ENCODE results near the gene SERTAD1.
A peak's percentile ranks its signal among the peaks of the same experiment; 100 is the strongest.
"Not testable (repeated sequence)": the region's sequence is repeated elsewhere in the genome, so short reads cannot be mapped to it uniquely, and the experiment has no call there.

Gene SERTAD1, protein sequence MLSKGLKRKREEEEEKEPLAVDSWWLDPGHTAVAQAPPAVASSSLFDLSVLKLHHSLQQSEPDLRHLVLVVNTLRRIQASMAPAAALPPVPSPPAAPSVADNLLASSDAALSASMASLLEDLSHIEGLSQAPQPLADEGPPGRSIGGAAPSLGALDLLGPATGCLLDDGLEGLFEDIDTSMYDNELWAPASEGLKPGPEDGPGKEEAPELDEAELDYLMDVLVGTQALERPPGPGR

DNA sequence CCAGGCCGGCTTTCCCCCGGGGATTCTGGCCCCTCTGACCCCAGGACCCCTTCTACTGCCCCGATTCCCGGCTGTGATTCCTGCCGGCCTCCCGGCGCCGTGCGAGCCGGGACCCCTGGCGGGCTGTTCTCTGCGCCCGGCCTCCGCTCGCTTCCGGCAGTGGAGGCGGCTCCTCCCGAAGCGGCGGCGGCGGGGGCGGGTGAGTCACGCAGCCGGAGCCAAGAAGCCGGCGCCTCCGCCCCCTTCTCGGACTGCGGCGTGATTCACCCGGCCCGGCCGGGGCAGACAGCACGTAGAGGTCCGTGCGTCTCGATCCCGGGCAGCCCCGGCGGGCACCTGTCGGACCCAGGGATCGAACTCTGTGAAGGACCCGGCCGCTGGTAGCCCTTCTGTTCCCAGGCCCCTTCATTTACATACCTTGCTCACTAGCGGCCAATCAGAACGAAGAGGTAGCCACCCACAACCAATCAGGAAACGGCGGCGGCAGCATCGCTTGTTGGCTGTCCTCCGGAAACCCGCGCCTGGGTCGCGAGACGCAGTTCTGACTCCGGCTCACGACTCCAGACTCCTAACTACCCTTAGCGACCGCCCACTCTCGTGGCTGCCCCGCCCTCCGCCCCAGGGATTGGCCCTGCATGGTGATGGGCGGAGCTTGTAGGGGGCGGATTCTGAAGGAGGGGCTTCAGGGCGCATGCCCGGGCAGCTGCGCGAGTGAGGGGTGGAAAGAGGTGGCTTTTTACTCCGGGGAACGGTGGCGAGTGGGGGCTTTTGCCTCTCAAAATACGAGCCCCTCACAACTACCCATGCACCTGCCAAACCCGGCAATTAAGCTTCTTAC is at the start of gene SERTAD1:
Gene SERTAD1 (minus strand): TSS at position 543 of the 838 bp plus-strand sequence. CDS start 2,446 bp downstream, outside the sequence.
- peak; percentile 100 for TF ChIP-seq POLR2A (IDR thresholded peaks at IDR 0.05; ENCODE audit: low read depth, low read length)
- FAIRE-seq (peak; percentile 81), DNase-seq (ENCODE audit: insufficient read length, low spot score) (peak; percentile 98)

DNA sequence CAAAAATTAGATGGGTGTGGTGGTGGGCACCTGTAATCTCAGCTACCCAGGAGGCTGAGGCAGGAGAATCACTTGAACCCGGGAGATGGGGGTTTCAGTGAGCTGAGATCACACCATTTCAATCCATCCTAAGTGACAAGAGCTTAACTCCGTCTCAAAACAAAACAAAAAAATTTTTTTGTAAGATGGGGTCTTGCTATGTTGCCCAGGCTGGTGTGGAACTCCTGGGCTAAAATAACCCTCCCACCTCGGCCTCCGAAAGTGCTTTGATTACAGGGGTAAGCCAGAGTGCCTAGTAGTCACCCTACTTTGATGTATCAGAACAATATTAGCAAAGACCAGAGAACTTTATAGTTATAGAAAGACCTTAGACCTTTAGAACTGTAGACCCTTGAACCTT is 48.9 kb upstream of the SERTAD1 start:
- no peak for FAIRE-seq
- DNase-seq (ENCODE audit: insufficient read length, low spot score), result no peak
- no peak for TF ChIP-seq POLR2A (IDR thresholded peaks at IDR 0.05; ENCODE audit: low read depth, low read length)

DNA sequence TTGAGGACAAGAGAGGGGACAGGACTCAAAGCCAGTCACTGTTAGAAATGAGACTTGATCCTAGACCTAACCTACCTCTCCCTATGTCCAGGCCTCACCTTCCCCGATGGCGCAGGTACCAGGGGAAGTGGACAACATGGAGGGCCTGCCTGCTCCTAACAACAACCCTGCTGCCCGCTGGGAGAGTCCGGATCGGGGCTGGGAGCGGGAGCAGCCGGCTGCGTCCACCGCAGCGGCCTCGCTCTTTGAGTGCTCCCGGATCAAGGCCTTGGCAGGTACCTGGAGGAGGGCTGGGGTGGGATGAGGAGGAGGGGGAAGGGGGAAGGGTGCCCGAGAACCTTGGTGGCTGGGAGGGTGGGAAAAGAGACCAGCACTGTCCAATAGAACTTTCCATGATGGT is 46.7 kb upstream of the SERTAD1 start:
- TF ChIP-seq POLR2A (IDR thresholded peaks at IDR 0.05; ENCODE audit: low read depth, low read length), result no peak
- FAIRE-seq (no peak), DNase-seq (ENCODE audit: insufficient read length, low spot score) (no peak)

DNA sequence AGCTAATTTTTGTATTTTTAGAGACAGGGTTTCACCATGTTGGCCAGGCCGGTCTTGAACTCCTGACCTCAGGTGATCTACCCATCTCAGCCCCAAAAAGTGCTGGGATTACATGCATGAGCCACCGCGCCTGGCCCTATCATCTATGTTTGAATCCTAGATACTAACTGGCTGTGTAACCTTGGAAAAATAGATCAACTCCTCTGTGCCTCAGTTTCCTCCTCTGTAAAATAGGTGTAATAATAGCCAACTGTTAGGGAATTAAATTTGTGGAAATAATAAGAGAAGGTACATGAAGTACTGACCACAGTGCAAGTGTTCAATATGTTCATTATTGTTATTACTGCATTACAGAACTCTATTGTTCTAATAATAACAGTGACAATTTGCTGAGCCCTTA is 45.3 kb upstream of the SERTAD1 start:
- no peak for TF ChIP-seq POLR2A (IDR thresholded peaks at IDR 0.05; ENCODE audit: low read depth, low read length)
- no peak for FAIRE-seq
- no peak for DNase-seq (ENCODE audit: insufficient read length, low spot score)

DNA sequence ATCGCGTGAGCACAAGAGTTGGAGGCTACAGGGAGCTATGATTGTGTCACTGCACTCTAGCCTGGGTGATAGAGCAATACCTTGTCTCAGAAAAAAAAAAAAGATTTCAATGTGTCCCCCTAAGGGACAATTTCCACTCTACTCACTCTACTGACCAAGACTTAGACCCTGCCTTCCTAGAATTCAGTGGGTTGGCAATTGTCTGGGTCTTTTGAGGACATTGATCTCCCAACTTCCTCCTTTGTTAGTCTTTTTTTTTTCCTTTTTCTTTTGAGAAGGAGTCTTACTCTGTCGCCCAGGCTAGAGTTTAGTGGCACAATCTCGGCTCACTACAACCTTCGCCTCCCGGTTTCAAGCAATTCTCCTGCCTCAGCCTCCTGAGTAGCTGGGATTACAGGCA is 43.2 kb upstream of the SERTAD1 start:
- no peak for DNase-seq (ENCODE audit: insufficient read length, low spot score)

DNA sequence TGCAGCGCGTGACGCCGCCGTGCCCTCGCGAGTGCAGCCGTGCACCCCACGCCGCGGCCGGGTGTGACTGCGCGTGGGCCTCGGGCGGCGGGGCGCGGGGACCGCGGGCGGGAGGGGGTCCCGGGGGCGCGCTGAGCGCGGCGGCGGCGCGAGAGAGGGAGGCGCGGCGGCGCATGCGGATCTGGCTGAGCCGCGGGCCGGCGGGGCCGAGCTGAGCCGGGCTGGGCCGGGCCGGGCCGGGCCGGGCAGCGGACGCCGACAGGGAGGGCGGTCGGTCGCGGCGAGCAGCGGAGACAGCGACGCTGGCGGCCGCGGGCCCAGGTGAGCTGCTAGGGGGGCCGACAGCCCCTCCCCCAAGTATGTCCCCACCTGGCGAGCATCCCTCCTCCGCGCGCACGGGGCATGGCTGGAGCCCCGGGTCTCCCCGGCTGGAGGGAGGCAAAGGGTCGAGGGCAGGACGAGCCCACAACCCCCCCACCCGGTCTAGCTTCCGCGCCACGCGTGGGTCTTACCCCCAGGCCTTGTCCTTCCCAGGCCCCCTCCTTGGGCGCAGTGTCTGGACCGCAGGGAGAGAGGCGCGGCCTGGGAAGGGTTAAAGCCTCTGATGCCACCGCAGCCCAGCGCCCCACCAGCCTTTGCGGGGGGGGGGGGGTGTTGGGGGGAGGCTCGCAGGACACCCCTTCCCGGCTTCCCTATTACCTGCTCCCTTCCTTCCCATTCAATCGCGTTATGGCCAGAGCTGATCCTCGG is 41.4 kb upstream of the SERTAD1 start, which contains the start of gene SPTBN4:
Gene SPTBN4 (plus strand): TSS at position 17 of the 750 bp plus-strand sequence. CDS start 5,621 bp downstream, outside the sequence.
- FAIRE-seq, result no peak
- DNase-seq (ENCODE audit: insufficient read length, low spot score), result no peak

More for the DNA sequence above, 43.2 kb upstream of the SERTAD1 start:
- no peak for TF ChIP-seq POLR2A (IDR thresholded peaks at IDR 0.05; ENCODE audit: low read depth, low read length)
- FAIRE-seq, result no peak

DNA sequence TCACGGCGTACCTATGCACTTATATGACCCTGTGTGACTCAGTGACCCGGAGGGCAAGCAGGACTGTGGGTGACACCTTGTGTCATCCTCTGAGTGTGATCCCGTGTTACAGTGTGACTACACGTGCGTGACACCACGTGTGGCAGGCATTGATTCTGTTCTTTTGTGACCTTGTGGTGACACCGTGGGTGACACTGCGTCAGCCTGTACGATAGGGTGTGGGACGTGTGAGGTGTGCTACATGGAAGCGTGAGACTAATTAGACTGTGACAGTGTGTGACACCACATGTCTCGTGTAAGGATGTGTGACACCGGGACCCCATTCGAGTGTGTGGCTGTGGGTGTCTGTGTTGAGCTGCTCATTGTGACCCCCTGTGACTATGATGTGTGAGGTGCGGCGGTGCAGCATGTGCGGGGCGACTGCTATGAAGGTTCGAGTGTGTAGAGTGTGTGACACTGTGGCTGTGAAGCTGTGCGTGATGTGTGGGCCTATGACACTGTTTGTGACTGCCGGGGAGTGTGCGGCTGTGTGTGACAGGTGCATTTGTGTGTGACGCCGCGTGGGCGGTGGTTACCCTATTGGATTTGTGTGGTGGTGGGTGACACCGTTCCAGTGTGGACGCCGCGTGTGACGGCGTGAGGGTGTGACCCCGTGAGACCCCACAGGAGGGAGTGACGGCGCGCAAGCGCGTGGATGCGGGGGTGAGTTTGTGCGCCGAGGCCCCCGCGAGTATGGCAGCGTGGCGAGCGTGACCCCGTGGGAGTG is 40.6 kb upstream of the SERTAD1 start:
- no peak for FAIRE-seq
- DNase-seq (ENCODE audit: insufficient read length, low spot score), result no peak
- no peak for TF ChIP-seq POLR2A (IDR thresholded peaks at IDR 0.05; ENCODE audit: low read depth, low read length)

More for the DNA sequence above, 41.4 kb upstream of the SERTAD1 start, which contains the start of gene SPTBN4:
- TF ChIP-seq POLR2A (IDR thresholded peaks at IDR 0.05; ENCODE audit: low read depth, low read length), result no peak

DNA sequence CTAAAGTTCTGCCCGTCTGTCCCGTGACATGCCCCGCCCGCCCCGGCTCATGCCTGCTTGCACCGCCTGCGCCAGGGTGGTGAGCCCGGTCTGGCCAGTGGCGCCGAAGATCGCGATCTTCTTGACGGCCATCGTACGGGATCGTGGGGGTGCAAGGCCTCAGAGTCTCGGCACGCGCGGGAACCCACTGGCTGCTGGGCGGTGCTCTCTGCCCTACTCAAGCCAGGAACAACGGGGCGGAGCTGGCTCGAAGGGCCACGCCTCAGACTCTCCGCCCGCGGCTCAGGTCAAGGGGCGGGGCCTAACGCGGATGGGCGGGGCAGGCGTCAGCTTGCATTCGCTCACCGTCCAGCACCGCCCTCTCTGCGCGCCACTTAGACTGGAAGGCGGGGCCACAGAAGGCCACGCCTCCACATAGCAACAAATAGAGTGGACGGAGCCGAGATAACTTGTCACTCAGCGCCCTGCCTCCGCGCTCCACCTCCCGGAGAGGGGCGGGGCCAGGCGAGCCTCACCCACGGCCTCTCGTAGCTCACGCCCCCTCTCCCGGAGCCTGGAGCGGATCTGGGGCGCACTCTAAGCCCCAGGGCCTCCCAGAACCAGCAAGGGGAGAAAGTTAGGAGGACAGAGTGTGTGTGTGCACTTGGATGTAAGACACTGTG is 39.9 kb upstream of the SERTAD1 start, which contains the start of gene BLVRB:
Gene BLVRB (minus strand): TSS at position 189 of the 662 bp plus-strand sequence. CDS start 57 bp downstream, at position 132.
- FAIRE-seq, result peak; percentile 38
- peak; percentile 88 for TF ChIP-seq POLR2A (IDR thresholded peaks at IDR 0.05; ENCODE audit: low read depth, low read length)
- DNase-seq (ENCODE audit: insufficient read length, low spot score), result peak; percentile 99

DNA sequence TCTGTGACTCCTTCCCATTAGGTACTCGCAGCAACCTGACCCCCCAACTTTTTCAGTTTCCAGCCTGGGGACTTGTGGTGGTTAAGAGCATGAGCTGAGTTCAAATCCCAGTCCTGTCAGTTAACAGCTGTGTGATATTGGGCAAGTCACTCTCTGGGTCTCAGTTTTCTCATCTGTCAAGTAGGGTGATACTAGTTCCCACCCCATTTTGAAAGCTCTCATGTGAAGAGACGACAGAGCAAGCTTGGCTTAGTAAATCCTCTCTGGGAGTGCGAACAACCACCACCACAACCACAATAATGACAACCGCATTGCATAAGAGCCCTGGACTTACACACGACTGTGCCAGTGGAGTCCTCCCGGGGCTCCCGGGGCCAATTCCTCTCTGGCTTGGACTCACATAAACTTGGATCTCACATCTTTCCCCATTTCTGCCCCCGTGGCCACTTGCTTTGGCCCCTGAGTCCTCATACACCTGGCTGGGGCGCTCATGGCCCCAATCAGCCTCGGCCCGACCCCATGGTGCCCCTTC is 39.3 kb upstream of the SERTAD1 start:
- TF ChIP-seq POLR2A (IDR thresholded peaks at IDR 0.05; ENCODE audit: low read depth, low read length), result no peak
- FAIRE-seq, result no peak
- DNase-seq (ENCODE audit: insufficient read length, low spot score), result peak; percentile 61

DNA sequence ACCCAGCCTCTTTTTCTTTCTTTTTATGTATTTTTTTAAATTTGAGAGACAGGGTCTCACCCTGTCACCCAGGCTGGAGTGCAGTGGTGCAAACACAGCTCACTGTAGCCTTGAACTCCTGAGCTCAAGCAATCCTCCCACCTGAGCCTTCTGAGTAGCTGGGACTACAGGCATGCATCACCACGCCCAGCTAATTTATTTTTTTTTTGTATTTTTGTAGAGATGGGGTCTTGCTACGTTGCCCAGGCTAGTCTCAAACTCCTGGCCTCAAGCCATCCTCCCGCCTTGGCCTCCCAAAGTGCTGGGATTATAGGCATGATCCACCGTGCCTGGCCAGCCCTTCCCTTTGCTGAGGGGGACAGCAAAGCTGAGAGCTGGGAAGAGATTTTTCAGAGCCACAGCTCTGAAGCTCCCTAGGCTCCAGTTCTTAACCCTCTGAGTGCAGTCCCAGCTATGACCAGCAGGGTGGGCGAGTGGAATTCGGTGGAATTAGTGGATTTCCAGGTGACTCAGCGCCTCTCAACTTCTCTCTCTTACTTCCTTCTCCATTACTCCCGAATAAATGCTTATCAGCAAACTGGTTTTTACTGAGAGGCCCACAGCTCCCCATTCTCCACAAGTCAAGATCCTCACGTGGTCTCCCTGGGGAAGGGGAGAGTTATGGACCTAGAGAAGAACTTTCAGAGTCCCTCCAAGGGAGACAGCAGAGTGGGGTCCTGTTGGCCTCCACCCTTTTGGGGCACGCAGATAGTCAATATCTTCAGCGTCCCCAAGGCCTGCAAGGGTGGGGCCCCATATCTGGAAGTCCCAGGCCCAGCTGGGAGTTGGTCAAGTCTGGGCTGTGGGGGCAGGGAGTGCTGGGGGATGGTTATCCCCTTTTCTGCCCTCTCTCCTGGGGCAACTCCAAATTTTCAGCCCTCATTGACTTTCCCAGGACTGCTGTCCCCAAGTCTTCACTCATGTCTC is 38.5 kb upstream of the SERTAD1 start:
- DNase-seq (ENCODE audit: insufficient read length, low spot score) (peak; percentile 91), FAIRE-seq (no peak)
- no peak for TF ChIP-seq POLR2A (IDR thresholded peaks at IDR 0.05; ENCODE audit: low read depth, low read length)

DNA sequence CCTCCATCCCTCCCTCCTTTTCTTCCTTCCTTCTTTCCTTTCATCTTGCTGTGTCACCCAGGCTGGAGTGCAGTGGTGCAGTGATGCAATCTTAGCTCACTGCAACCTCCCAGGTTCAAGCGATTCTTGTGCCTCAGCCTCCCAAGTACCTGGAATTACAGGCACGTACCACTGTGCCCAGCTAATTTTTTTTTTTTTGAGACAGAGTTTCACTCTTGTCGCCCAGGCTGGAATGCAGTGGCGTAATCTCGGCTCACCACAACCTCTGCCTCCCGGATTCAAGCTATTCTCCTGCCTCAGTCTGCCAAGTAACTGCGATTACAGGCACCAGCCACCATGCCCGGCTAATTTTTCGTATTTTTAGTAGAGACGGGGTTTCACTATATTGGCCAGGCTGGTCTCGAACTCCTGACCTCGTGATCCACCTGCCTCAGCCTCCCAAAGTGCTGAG is 37.8 kb upstream of the SERTAD1 start:
- not testable (repeated sequence) for FAIRE-seq; DNase-seq (ENCODE audit: insufficient read length, low spot score)
